ENCODE results near the gene ZNF385B. TPM values are rescaled to one million over a fixed set of nuclear protein-coding genes. Genes with fewer than 3 reads are reported as not detected.

The ZNF385B gene
- total RNA-seq, 1 donor from 2014 or later, result not detected

DNA sequence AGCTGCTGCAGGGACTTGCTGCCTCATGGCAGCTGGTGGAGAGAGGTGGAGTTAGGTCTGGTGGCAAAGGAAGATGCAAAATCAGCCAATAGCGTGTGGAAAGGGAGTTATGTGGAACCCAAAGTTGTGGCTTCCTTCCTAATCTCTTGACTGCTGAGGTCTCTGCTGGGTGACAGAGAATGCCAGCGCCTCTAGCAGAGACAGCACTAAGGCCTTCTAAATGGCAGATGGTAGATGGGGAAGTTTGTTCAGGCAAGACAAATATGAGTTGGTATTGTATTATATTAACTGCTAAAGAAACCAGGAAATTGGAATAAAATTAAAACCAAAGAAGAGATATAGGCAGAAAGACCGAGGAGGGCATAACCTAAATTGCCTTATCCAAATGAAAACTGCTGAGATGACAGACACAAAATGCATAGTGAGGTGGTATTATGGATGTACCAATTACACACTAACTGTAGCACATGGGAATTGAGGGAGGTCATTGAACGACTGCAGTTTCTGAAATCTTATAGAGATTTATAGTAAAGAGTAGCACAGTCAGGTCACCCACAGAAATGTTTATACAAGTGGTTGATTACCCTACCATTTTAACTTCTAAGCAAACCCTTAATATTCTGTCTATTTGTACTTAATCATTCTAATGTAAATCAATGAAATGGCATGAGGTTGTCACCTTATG lies 350.2 kb downstream of the ZNF385B start:
- no peak for DNase-seq
- H3K9me3 Mint-ChIP-seq (ENCODE audit: unreplicated experiment), result peaks cover 7% of the 10 kb centered on the region
- peak overlapping the region; percentile 22 for H3K27ac Mint-ChIP-seq (ENCODE audit: unreplicated experiment)
- no peaks in the 10 kb centered on the region for H3K36me3 Mint-ChIP-seq (ENCODE audit: unreplicated experiment)
- no peak overlapping the region for H3K4me3 Mint-ChIP-seq (ENCODE audit: unreplicated experiment)
- TF ChIP-seq, protein P1, sequence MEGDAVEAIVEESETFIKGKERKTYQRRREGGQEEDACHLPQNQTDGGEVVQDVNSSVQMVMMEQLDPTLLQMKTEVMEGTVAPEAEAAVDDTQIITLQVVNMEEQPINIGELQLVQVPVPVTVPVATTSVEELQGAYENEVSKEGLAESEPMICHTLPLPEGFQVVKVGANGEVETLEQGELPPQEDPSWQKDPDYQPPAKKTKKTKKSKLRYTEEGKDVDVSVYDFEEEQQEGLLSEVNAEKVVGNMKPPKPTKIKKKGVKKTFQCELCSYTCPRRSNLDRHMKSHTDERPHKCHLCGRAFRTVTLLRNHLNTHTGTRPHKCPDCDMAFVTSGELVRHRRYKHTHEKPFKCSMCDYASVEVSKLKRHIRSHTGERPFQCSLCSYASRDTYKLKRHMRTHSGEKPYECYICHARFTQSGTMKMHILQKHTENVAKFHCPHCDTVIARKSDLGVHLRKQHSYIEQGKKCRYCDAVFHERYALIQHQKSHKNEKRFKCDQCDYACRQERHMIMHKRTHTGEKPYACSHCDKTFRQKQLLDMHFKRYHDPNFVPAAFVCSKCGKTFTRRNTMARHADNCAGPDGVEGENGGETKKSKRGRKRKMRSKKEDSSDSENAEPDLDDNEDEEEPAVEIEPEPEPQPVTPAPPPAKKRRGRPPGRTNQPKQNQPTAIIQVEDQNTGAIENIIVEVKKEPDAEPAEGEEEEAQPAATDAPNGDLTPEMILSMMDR (IDR thresholded peaks at IDR 0.05; ENCODE audit: partially characterized antibody, unreplicated experiment), result no peak
- H3K27me3 Mint-ChIP-seq (ENCODE audit: unreplicated experiment), result no peaks in the 10 kb centered on the region
- H3K4me1 Mint-ChIP-seq (ENCODE audit: low read depth, unreplicated experiment), result peaks cover 15% of the 10 kb centered on the region

DNA sequence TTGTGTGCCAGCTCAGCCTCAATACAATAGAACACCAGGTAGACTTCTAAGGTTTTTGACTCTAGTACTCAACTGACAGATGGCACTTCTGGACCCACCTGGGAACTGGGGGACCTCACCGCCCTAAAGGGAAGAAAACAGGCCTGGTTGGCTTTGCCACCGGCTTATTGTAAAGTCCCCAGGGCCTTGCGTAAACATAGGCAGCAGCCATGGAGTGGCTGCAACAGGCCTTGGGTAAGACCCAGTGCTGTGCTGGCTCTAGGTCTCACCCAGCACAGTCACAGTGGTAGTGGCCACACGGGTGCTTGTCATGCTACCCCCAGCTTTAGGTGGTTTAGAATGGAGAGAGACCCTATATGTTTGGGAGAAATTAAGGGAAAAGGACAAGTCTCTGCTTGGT lies 366.1 kb downstream of the ZNF385B start:
- no peaks in the 10 kb centered on the region for H3K27me3 Mint-ChIP-seq (ENCODE audit: unreplicated experiment)
- TF ChIP-seq, protein P1 (IDR thresholded peaks at IDR 0.05; ENCODE audit: partially characterized antibody, unreplicated experiment), result no peak
- no peaks in the 10 kb centered on the region for H3K9me3 Mint-ChIP-seq (ENCODE audit: unreplicated experiment)
- H3K27ac Mint-ChIP-seq (ENCODE audit: unreplicated experiment), result no peak overlapping the region
- no peak for DNase-seq
- no peak overlapping the region for H3K4me3 Mint-ChIP-seq (ENCODE audit: unreplicated experiment)
- H3K4me1 Mint-ChIP-seq (ENCODE audit: low read depth, unreplicated experiment), result no peaks in the 10 kb centered on the region
- H3K36me3 Mint-ChIP-seq (ENCODE audit: unreplicated experiment), result no peaks in the 10 kb centered on the region

DNA sequence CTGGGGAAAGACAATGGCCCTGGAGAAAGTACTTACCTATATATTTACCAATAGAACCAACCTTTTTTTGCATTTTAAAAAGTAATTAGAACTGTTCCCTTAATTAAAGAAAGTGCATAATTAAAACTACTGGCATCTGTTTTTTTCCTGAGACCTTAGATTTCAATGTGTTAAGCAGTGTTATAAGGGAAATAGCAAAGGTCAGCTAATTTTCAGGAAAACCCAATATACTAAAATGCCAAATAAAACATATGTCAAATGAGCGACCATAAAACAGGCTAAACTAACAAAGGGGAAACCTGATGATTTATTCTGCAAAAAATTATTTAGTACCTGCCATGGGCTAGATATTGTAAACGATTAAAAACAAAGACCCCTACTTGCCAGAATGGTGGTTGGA lies 372.8 kb downstream of the ZNF385B start:
- no peak overlapping the region for H3K27ac Mint-ChIP-seq (ENCODE audit: unreplicated experiment)

DNA sequence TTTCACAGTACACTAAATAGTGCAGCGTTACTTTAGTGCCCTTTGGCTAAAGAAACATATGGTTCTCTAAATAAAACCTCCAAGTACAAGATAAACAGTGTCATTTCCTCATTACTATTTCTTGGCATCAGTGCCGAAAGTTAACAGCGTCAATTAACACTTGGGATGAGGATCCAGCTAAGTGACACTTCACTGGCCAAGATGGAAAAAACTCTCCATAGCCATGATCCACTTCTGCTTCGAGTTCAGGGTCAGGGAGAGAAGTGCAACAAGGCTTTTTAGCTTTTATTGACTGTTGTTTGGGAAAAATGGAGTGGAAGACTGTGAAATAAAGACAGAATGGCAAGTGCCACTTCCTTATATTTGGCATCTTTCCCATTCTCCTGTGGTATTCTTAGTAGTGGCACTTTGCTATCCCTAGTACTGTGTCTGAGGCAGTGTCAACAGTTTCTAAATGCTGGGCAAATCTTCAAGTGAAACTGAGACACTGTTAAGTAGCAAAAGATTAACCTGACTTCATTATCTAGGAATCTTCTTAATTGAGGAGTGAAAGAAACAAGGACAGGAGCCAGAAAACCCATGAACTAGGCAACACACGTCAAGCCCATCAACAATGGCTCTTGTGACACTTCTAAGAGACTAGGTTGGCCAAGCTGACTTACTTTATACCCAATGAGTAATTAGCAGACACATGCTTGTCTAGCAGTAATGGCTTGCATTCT lies 374.2 kb downstream of the ZNF385B start:
- TF ChIP-seq, protein P1 (IDR thresholded peaks at IDR 0.05; ENCODE audit: partially characterized antibody, unreplicated experiment), result no peak
- no peaks in the 10 kb centered on the region for H3K27me3 Mint-ChIP-seq (ENCODE audit: unreplicated experiment)
- no peak overlapping the region for H3K27ac Mint-ChIP-seq (ENCODE audit: unreplicated experiment)
- no peak overlapping the region for H3K4me3 Mint-ChIP-seq (ENCODE audit: unreplicated experiment)
- no peak for DNase-seq
- no peaks in the 10 kb centered on the region for H3K36me3 Mint-ChIP-seq (ENCODE audit: unreplicated experiment)
- H3K9me3 Mint-ChIP-seq (ENCODE audit: unreplicated experiment), result no peaks in the 10 kb centered on the region
- H3K4me1 Mint-ChIP-seq (ENCODE audit: low read depth, unreplicated experiment), result no peaks in the 10 kb centered on the region

More for the DNA sequence above, 372.8 kb downstream of the ZNF385B start:
- H3K27me3 Mint-ChIP-seq (ENCODE audit: unreplicated experiment), result no peaks in the 10 kb centered on the region
- TF ChIP-seq, protein P1 (IDR thresholded peaks at IDR 0.05; ENCODE audit: partially characterized antibody, unreplicated experiment), result no peak
- no peaks in the 10 kb centered on the region for H3K4me1 Mint-ChIP-seq (ENCODE audit: low read depth, unreplicated experiment)
- H3K36me3 Mint-ChIP-seq (ENCODE audit: unreplicated experiment), result no peaks in the 10 kb centered on the region
- H3K4me3 Mint-ChIP-seq (ENCODE audit: unreplicated experiment), result no peak overlapping the region
- H3K9me3 Mint-ChIP-seq (ENCODE audit: unreplicated experiment), result no peaks in the 10 kb centered on the region
- no peak for DNase-seq

DNA sequence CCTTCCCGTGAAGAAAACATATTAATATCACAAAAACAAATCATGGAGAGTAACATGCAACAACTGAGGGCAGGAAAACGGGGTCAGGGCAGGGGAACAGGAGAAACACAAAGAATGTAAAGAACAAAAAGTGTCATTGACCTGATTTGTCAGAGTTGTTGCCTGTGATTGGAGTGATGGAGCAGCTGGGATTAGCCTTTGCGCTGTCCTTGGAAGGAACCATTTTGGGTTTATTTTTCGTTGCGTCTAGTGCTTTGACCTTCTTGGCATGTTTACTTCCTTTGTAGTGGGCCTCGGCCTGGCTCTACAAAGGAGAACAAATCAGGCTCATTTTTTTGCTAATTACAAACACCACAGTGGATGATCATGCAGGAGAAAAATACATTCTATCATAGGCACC lies 378.3 kb downstream of the ZNF385B start:
- H3K27me3 Mint-ChIP-seq (ENCODE audit: unreplicated experiment), result peaks cover 2% of the 10 kb centered on the region
- H3K4me1 Mint-ChIP-seq (ENCODE audit: low read depth, unreplicated experiment), result peaks cover 21% of the 10 kb centered on the region
- DNase-seq, result no peak
- no peaks in the 10 kb centered on the region for H3K36me3 Mint-ChIP-seq (ENCODE audit: unreplicated experiment)
- H3K4me3 Mint-ChIP-seq (ENCODE audit: unreplicated experiment), result no peak overlapping the region
- no peaks in the 10 kb centered on the region for H3K9me3 Mint-ChIP-seq (ENCODE audit: unreplicated experiment)
- TF ChIP-seq, protein P1 (IDR thresholded peaks at IDR 0.05; ENCODE audit: partially characterized antibody, unreplicated experiment), result no peak
- H3K27ac Mint-ChIP-seq (ENCODE audit: unreplicated experiment), result no peak overlapping the region
